HG02970 (cell line): ENCODE data around the gene SIAH2.
A peak's percentile ranks its signal among the peaks of the same experiment; 100 is the strongest.

Experiments used
- ATAC-seq: cut with Tn5 transposase; IDR thresholded peaks from one replicate; pipeline ENCODE4 v1.9.1; 2021; ENCODE audit warnings: mild to moderate bottlenecking, moderate library complexity, moderate number of reproducible peaks; ENCODE audit not compliant: unreplicated experiment, low FRiP score

Gene SIAH2

GRCh38 chr3:150736903-150737832 lies 25.8 kb downstream of the SIAH2 start:
- ATAC-seq, result no peak

- no peak for ATAC-seq
Observed at GRCh38 chr3:150736316-150736719, 26.7 kb downstream of the SIAH2 start.

GRCh38 chr3:150734795-150735119 lies 28.2 kb downstream of the SIAH2 start:
- no peak for ATAC-seq

- no peak for ATAC-seq
Observed at GRCh38 chr3:150733936-150734794, 28.8 kb downstream of the SIAH2 start.

GRCh38 chr3:150733373-150733935 lies 29.5 kb downstream of the SIAH2 start:
- ATAC-seq, result no peak

- ATAC-seq, result no peak
Observed at GRCh38 chr3:150729682-150730360, 33.1 kb downstream of the SIAH2 start.

DNA sequence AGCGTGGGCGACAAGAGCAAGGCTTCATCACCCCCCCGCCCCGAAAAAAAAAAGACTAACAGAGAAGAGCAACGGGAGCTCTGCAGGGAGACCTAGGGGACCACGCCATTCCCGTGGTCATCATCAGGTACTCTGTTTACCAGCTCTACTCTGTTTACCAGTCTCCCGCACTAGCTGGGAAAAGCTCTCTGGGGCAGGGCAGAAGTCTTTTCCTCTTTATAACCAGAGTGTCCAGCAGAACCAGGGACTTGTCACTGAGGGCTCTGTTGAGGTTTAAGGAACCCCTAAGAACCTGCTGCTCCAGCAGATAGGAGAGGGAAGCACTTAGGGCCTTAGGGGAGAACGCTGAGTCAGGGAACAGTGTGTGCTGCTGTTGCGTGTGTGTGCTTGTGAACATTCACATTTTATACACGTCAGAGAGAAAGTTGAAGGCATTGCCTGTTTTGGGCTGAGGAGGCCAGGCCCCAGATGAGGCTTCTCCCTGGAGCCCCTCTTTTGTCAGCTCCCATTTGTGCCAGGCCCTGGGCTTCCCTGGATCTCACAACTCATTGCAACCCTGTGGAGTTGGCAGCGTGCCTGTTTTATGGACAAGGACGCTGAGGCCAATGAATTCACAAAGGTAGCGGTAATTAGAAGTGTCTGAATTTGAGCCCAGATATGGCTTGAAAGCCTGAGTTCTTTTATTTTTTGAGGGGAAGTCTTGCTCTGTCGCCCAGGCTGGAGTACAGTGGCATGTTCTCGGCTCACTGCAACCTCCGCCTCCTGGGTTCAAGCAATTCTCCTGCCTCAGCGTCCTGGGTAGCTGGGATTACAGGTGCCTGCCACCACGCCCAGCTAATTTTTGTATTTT lies 35.1 kb downstream of the SIAH2 start:
- no peak for ATAC-seq

DNA sequence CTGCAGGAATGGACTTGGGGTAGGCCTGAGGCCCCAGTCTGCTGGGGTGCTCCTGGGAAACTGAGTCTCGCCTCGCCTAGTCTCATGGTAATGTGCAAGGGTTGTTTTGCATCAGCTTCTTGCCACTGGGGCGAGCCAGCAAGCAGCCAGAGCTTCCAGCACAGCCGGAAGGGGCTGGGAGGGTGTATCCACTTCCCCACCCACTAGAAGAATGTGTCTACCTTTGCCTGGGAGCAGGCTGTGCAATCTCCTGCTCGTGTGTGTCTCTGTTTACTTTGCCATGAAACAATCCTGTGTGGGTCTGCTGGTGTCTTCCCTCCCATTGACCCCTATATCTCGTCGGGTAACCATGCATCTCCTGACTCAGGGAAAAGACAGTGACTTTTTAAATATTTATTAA lies 37.4 kb downstream of the SIAH2 start:
- ATAC-seq, result no peak

- ATAC-seq, result no peak
Observed at GRCh38 chr3:150723946-150724345, 39.0 kb downstream of the SIAH2 start.

- ATAC-seq, result no peak
Observed at GRCh38 chr3:150722267-150722666, 40.7 kb downstream of the SIAH2 start.

DNA sequence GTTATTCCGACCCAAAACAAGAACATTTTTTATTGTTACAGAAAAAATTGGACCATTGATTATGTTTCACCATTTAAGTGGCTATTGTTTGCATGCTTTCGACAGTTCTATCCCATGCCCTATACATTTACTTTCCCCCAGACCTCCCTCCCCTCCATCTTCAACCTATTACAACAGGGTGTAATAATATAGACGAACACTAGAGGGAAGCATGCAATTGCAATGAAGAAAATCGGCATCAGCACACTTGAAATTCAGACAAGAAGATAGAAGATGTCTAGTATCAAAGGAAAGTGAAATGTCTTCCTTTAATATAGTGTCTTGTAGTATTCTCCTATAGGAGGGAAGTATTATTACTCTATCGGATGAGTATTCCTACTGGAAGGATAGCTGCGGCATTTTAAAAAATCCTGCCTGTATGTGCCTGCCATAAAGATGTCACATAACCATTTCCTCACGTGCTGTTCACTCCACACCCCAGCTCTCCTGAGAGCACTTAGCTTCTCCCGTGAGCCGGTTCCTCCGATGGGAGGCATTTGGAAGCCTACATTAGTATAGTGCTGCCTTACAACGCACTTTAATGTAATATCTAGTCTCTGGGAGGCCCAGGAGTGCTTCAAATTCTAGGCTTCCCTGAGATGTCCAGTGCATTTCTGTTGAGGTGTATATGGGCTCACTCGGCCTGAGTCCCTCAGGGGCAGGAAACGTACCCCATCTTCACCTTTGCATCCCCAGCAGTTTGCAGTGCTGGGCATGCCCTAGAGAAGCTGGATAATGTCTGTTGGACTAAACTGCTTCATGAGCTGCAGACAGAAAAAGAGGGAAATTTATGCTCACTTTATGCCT lies 41.5 kb downstream of the SIAH2 start:
- ATAC-seq, result no peak

DNA sequence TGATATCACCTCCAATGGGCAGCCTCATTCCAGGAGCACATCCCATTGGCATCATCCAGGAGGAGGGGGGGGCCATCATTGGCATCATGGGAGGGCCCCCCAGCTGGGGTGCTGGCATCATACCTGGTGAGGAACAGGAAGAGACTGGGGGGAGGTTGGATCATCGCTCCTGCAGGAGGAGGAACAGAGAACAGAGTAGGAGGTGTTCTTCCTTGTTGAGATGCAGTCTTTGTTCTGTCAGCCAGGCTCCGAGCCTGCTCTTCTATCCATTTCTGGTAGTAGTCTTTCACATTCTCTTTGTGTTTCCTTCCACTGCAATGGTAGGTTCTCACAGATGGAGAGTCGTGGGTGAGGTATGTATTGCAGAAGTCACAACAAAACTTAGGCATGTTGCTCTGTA lies 42.5 kb downstream of the SIAH2 start:
- ATAC-seq, result no peak

- ATAC-seq, result no peak
Observed at GRCh38 chr3:150710097-150710496, 52.9 kb downstream of the SIAH2 start.

DNA sequence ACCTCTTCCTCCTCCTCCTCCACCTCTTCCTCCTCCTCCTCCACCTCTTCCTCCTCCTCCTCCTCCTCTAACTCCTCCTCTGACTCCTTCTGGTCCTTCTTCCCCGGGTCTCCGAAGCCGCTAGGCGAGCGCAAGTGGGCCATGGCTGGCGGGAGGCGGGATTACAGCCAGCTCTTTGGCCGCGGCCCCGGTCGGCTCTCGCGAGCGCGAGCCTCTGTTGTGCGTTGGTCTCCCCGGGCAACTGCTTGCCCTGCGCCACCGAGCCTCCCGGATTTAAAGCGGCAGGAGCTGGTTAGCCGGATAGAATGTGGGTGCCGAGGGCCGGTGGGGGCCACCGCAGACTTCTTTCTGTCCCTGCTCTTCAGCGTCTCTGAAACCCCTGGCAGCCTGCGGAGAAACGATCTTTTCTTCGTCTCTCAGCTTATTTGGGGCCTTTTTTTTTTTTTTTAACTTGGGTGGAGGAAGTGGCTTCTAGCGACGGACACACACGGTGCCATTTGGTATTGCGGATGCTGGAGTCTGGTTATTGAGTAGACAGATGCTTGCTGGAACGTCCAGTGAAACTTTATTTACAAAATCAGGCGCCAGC lies 59.1 kb downstream of the SIAH2 start, which contains the start of gene ERICH6:
Gene ERICH6 (minus strand): TSS at position 165 of the 589 bp plus-strand sequence. CDS start 22 bp downstream, at position 143.
- ATAC-seq, result peak; percentile 99

DNA sequence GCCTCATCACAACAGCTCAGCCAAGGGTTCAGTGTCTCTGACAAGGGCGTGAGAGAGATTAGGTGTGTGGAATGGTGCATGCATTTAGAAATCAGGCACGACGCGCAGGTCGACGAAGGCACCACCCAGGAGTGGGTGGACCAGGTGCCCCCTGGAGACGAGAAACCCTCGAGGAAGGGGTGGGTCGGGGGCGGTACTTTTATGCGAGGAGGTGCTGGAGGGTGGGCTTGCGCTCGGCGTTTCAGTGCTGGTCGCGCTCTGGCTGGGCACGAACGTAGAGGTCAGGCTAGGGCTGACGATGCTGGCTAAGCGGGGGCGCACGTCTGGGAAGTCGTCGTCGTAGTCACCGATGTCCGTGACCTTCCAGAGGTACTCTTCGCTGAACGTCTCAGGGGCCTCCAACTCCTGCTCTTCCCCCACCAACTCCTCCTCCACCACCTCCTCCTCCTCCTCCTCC lies 59.6 kb downstream of the SIAH2 start:
- ATAC-seq, result no peak

GRCh38 chr3:150699068-150699639 lies 63.8 kb downstream of the SIAH2 start:
- no peak for ATAC-seq

DNA sequence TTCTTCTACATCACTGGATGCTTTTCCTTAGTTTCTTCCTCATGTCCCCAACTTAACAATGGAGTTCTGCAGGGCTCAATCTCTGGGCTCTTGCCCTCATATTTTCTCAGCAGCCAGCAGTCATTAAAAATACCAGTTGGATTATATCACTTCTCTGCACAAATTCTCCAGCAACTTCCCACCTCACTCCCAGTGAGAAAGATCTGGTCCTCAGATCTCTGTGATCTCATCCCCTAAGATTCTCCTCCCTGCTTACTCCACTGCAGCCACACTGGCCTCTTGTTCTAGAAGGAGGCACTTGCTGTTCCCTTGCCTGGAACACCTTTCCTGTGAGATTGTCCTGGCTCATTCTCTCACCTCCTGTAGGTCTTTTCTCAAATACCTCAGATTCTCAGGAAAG lies 65.3 kb downstream of the SIAH2 start:
- ATAC-seq, result no peak
